GM12878 (cell line): ENCODE measurements around the gene NMNAT3.

ENCODE experiments used
- CTCF ChIP-seq, 3 experiments: IDR thresholded peaks in 2 of 3; conservative IDR thresholded peaks in 1 of 3; 2 replicates each; pipeline ENCODE4 v1.5.1; 2011; ENCODE audit warnings: low read depth in 3 of 3, low read length in 3 of 3, mild to moderate bottlenecking in 3 of 3, control low read depth in 2 of 3, moderate library complexity in 2 of 3, inconsistent platforms in 1 of 3, mixed read lengths in 1 of 3; ENCODE audit not compliant: control insufficient read depth in 2 of 3, insufficient read depth in 1 of 3; ENCODE audit errors: extremely low read depth in 1 of 3
- JUND ChIP-seq: IDR thresholded peaks from 2 replicates; pipeline ENCODE4 v1.6.1; 2012; ENCODE audit warnings: low read depth, mild to moderate bottlenecking, low read length, improper control_type of control experiment, moderate library complexity
- MXI1 ChIP-seq: fragments of 150-350 bp; IDR thresholded peaks from 2 replicates; pipeline ENCODE4 v1.6.1; 2011; ENCODE audit warnings: low read depth, mild to moderate bottlenecking, inconsistent platforms, low read length, improper control_type of control experiment
- YY1 ChIP-seq: IDR thresholded peaks from 2 replicates; pipeline ENCODE4 v1.6.1; 2011; ENCODE audit warnings: low read depth, mild to moderate bottlenecking, low read length
- TF ChIP-seq, protein P1 (sequence below): fragments of 450-650 bp; formaldehyde crosslinking; IDR thresholded peaks from 2 replicates; pipeline ENCODE4 v1.4.0; 2020; ENCODE audit warnings: mild to moderate bottlenecking, moderate library complexity
- TF ChIP-seq, protein P2 (sequence below): IDR thresholded peaks from 2 replicates; pipeline ENCODE4 v1.6.1; 2011; ENCODE audit warnings: mild to moderate bottlenecking, low read depth, low read length, moderate library complexity; ENCODE audit not compliant: insufficient replicate concordance

GRCh38 chr3:139633511-139633910 lies 44.3 kb downstream of the NMNAT3 start:
- no peak for TF ChIP-seq JUND
- TF ChIP-seq, protein P1, sequence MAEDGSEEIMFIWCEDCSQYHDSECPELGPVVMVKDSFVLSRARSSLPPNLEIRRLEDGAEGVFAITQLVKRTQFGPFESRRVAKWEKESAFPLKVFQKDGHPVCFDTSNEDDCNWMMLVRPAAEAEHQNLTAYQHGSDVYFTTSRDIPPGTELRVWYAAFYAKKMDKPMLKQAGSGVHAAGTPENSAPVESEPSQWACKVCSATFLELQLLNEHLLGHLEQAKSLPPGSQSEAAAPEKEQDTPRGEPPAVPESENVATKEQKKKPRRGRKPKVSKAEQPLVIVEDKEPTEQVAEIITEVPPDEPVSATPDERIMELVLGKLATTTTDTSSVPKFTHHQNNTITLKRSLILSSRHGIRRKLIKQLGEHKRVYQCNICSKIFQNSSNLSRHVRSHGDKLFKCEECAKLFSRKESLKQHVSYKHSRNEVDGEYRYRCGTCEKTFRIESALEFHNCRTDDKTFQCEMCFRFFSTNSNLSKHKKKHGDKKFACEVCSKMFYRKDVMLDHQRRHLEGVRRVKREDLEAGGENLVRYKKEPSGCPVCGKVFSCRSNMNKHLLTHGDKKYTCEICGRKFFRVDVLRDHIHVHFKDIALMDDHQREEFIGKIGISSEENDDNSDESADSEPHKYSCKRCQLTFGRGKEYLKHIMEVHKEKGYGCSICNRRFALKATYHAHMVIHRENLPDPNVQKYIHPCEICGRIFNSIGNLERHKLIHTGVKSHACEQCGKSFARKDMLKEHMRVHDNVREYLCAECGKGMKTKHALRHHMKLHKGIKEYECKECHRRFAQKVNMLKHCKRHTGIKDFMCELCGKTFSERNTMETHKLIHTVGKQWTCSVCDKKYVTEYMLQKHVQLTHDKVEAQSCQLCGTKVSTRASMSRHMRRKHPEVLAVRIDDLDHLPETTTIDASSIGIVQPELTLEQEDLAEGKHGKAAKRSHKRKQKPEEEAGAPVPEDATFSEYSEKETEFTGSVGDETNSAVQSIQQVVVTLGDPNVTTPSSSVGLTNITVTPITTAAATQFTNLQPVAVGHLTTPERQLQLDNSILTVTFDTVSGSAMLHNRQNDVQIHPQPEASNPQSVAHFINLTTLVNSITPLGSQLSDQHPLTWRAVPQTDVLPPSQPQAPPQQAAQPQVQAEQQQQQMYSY, result no peak
- TF ChIP-seq MXI1, result no peak
- no peak for TF ChIP-seq CTCF (IDR thresholded peaks at IDR 0.05 in 2 of 3, conservative IDR thresholded peaks at IDR 0.05 in 1 of 3; ENCODE audit: control insufficient read depth in 2 of 3, extremely low read depth in 1 of 3, insufficient read depth in 1 of 3, low read depth in 3 of 3, low read length in 3 of 3)
- TF ChIP-seq, protein P2, sequence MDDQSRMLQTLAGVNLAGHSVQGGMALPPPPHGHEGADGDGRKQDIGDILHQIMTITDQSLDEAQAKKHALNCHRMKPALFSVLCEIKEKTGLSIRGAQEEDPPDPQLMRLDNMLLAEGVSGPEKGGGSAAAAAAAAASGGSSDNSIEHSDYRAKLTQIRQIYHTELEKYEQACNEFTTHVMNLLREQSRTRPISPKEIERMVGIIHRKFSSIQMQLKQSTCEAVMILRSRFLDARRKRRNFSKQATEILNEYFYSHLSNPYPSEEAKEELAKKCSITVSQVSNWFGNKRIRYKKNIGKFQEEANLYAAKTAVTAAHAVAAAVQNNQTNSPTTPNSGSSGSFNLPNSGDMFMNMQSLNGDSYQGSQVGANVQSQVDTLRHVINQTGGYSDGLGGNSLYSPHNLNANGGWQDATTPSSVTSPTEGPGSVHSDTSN, result no peak
- TF ChIP-seq YY1, result no peak
